Stimulated activated CD4-positive, alpha-beta T cell treated with anti-CD3 and anti-CD28 coated beads, Interleukin-1b, Interleukin-23, amount 100 ng/mL, for 1 hour (primary cell): ENCODE results near the gene ACTRT3.
A peak's percentile ranks its signal among the peaks of the same experiment; 100 is the strongest.

Experiments used
- DNase-seq, 2 donors: peaks; one replicate each; pipeline ENCODE4 v3.0.0-alpha.2; 2020; ENCODE audit warnings: low read depth in 2 of 2

ACTRT3 gene

DNA sequence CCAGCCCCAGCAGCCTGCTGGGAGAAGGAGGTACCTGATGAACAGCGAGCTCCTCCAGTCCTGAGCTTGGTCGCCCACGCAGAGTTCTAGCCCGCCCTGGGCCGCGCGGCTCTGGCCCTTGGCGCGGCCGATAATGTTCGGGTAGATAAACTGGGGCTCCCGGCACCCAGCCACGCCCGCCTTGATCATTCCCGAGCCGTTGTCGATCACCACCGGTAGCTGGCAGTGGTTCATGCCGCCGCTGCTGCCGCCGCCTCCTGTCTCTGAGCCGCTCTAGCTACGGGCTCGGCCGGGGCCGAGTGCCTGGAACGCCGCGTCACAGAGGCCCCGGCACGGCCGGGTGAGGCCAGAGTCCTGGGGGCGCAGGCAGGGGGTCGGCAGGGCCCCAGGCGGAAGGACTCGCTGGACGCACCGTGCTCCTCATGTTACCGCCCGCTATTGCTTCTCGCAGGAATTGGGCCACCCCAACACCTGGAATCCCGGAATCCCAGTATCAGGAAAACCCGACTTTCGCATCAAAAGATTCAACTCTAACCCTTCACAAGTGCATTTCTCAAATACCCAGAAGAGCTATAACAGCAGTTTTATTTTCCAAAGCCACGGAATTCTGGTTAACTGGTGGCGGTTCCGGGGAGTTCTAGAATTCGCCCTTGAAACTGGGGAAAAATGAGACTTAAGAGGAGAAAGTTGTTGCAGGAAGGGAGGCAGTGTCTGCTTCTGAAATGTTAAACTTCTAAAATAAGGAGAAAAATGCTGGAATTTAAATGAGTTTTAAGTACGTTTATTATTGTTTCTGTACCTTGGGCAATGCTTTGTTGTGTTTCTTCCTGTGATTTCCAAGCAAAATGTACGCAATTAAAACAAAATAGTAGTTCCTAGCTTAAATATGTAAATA lies at the start of gene ACTRT3:
TSS of gene ACTRT3 (minus strand) at position 275 of the 895 bp plus-strand sequence. CDS start at position 234, 41 bp downstream.
- DNase-seq, result peak; percentile 27 to 41

DNA sequence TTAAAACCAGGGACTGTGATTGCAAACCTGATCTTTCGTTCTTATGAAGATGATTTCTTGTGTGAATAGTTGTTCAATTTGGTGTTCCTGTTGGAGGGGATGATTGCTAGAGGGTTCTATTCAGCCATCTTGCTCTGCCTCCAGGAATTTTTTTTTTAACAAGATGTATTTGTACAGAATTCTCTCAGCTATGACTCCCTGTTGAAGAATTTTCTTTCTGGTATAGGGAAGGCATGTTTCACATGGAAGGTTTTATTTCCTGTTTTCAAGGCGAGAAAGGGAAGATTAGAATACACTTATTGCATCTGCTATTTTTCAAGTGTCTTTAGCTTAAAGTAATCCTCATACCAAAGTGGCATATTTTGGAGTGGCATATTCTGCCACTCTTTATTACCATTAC lies 49.0 kb upstream of the ACTRT3 start:
- DNase-seq, result no peak

DNA sequence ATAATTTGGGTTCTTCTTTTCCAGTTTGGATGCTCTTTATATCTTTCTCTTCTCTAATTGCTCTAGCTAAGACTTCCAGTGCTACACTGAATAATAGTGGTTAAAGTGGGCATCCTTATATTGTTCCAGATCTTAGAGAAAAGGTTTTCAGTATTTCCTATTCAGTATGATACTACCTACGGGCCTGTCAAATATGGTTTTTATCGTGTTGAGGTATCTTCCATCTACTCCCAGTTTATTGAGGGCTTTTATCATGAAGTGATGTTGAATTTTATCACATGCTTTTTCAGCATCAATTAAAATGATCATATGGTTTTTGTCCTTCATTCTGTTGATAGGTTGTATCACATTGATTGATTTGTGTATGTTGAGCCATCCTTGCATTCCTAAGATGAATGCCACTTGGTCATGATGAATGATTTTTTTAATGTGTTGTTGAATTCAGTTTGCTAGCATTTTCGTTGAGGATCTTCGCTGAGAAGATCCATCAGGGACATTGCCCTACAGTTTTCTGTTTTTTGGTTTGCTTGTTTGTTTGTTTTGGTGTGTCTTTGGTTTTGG lies 46.3 kb upstream of the ACTRT3 start:
- no peak for DNase-seq

DNA sequence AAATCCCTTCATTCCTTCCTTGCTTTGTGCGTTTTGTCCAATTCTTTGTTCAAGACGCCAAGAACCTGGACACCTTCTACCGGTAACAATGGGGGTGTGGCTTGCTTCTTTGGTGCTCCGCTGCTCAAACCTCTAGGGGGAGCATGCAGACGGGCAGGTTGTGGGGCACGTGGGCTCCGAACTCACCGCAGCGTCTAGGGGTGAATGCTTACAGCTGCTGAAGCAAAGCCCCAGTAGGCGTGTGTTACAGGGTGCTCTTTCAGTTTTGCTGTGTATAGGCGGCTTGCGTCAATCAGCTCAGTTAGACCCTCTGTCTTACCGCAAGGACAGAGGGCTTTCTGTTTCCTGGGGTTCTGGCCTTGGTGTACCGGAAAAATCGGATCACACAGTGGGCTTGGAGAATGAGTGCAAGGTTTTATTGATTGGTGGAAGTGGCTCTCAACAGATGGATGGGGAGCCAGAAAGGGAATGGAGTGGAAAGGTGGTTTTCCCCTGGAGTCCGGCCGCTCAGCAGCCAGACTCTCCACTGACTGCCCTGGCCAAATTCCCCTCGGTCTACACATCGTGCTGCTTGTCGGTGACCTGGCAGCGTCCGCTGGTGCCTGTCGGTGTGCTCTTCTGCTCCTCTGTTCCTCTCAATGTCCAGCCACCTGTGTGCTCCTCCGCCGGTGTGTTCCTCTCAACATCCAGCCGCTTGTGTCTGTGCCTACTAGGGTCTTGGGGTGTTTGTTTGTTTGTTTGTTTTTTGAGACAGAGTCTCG lies 44.6 kb upstream of the ACTRT3 start:
- peak in 1 of 2 donors; percentile 44 for DNase-seq

DNA sequence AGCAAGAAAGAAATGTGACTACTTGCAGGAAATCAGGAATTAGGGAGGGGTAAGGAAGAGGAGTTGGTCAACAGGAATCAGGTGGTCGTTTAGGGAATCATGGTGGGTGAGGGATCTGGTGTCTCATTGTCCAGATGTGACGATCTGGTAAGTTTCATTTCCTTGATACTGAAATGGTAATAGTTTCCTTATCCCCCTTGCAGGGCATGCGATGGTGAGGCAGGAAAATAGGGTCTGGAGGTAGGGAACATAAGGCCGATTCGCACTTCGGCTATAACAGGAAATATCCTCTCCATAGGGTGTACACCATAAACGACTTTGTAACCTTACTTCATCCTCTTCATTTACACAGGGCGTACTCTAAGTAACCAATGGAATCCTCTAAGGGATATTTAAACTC lies 43.9 kb upstream of the ACTRT3 start:
- no peak for DNase-seq

DNA sequence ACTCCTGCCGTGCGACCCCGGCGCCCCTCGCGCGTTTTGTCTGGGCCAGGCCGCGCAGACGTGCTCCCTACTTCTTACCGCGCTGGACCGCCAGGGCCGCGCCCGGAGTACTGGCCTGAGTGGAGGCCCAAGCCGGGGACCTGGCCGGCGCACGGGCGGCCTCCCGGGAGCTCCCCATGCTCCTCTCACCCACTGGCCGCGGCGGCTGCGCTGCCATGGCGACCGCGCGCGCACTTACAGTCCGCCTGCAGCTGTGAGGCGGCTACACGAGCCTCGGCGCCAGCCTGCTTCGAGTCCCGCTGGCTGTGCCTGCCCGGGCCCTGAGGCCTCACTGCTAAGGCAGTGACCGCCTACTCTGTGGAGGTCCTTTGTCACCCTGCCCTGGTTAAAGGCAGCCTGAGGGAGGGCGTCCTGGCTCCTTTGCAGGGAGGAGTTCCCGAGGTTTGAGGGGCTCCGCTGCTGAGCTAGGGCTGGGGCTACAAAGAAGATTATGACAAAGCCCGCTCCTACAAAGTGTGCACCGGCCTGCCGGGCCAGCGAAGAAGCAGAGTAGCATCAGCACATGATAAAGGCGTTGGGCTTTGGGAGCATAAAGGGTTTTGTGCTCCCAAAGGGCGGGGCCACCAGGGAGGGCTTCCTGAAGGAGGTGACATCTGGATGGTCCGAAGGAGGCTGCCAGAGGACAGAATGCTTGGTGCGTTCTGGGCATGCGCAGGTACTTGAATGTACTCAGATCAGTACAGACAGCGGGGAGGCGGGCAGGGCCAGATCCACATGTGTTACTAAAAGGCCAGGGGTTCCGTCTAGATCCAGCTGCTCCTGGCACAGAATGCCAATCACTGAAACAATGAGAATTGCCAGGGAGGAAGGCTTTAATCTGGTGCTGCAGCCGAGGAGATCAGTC lies 43.2 kb upstream of the ACTRT3 start, which contains the start of the genes LRRC34 and LRRIQ4:
TSS of gene LRRC34 (minus strand) at position 573 of the 904 bp plus-strand sequence. CDS start at position 217, 356 bp downstream.
TSS of gene LRRIQ4 (plus strand) at position 539 of the 904 bp plus-strand sequence. CDS start 9,052 bp downstream, outside the sequence.
- peak in 1 of 2 donors; percentile 48 for DNase-seq

DNA sequence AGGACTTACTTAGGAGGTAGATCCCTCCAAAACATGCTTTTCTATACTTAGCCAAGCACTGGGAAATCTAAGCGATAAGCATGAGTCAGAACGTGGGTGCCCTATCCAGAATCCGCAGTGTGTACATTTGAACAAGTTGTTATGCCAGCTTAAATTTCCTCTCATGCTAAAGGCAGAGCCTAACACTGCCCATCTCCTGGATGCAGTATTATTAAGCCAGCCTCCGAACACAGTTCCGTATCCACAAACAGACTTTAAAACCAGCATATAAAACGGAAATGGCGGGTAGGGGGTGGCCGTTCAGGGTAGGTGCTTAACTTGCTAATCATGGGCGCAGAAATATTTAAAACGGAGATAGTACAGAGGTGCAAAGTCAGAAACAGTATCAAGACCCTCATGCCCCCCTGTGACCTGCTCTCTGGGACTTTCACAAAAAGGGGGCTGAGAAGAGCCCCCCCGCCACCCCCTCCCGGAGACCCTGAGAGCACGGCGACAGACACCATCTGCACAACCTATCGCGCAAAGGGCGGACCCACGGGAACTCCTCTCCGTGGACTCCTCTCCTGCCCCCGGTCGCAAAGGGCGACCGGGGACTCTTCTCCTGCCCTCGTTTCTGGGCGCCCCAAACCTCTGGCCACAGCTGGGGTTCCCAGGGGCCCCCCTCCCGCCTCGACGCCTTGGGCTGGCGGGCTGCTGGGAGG lies 42.4 kb upstream of the ACTRT3 start:
- DNase-seq, result no peak

DNA sequence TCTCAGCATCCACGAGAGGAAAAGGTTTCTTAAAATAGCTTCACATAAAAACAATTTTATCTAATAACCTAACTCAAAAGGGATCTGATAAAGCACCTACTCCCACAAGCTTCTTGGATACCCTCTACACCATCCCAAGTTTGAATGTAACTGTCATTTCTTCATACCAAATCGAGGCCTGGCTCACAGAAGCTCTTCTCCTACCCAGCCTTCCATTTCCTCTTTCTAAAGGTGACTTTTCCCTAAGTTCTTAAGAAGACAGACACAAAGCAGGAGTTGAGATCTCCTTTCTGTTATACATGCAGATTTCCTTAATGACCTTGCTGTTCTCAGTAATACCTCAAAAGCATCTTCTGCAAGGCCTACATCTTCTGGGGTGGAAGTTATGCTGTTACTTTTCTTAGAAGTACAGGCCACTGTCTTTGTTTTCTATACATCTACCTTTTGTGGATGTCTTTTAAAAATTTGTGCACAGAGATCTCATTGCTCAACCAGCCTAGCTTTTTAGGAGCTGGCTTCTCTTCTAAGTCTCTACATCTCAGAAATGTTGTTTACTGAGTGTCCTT lies 40.0 kb upstream of the ACTRT3 start:
- no peak for DNase-seq

DNA sequence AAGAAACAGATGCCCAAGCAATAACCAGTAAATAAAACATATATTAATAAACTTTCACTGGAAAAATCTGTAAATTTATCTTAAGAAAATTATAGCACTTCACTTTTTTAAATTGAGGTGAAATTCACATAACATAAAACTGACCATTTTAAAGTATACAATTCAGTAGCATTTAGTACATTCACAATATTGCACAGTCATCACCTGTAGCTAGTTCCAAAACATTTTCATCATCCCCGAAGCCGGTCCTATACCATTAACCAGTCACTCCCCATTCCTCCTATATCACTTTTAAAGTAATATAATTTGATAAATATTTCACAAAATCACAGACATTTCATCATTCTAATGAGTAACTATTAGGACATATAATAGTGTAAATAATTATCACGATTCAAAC lies 35.3 kb upstream of the ACTRT3 start:
- no peak for DNase-seq

DNA sequence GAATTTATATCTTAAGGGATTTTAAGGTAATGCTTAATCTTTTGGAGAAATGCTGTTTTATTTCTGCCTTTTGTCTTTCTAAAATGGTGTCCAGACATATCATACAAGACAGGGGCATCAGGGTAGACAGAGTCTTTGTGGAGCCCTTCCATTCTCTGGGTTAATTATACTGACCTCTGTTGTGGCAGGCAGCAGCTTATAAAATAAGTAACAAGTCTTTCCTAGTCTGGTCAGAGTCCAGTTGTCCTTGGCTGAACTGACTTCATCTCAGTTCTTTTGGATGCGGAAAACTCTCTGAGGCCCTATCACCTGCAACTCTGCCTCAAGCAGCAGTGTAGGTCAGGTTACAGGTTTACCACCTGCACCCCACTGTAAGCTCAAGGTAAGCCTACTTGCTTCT lies 23.0 kb upstream of the ACTRT3 start:
- no peak for DNase-seq

DNA sequence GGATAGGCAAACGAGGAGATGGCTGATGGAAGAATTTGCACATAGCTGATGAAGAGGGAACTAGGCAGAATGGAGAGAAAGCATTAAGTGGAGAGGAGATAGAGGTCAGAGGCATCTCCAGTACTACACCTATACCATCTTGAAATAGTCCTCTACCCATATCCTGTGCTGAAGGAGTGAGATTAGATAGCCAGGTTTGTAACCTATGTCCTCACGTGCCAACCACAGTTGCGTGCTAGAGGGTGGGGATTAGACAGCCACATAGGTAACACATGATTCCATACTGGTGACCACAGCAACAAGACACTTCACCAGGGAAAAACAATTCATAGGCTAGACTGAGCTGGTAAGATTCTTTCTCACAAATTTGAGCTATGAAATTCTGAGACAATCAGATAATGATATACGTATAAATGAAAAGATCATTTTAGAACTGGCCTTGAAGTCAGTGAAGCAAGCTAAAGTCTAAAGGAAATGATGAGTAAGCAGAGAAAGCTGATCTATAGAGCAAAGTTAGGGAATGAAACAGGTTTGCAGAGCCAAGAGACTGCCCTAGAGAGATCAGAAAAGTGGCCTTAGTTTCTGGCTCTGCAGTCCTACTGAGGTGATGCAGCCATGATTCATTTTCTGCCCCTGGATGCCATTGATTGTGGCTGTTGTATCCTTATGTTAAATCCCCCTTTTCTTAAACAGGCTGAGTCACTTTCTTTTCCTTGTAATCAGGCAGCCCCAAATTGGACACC lies 21.5 kb upstream of the ACTRT3 start:
- no peak for DNase-seq

DNA sequence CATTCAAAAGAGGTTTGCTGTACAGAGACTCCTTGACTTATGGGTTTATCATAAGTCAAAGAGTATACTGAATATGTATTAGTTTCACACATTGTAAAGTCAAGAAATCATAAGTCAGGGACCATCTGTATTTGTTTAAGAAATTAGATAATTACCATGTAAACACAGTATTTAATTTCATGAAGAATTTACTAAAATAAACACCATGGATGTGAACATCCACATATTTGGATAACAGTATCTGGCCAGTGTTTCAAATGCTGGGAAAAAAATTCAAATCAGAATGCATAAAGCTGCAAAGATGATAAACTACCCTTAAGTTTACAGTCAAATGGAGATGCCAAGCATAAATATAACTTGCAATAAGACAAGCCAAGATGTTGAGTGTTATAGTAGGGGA lies 20.9 kb upstream of the ACTRT3 start:
- DNase-seq, result no peak

DNA sequence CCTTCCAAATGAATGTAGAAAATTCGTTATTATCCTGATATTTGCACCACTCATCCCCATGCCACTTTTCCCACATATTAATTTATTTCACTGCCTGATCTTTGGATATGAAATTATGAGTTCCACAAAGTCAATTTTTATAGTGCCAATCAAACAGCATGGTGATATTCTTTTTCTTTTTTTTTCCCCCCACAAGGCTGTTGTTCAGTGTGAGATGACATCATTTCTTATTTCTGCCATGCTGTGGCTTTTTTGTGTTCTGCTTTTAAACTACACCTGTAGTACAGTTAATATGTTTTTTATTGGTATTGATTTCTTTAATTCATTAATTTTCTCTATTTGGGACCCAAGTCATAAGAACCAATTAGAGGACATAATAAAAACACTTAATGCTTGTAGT lies 18.4 kb upstream of the ACTRT3 start:
- no peak for DNase-seq

DNA sequence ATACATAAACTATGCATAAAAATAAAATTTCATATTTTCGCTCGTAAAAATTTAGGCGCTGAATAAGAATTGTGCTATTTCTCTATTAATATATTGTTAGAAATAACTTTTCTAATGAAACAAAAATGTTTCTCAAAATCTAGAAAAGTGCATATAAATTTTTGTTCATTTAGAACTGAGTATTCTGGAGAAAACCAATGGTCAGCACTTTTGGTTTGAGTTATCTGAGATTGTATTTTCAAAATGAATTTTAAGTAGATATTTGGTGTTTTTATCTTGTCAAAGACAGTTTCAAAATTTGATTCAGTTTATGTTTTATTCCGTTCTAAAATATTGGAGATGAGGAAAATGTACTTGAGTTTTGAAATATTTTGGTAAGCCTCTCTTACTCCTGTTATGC lies 17.8 kb upstream of the ACTRT3 start:
- DNase-seq, result no peak

DNA sequence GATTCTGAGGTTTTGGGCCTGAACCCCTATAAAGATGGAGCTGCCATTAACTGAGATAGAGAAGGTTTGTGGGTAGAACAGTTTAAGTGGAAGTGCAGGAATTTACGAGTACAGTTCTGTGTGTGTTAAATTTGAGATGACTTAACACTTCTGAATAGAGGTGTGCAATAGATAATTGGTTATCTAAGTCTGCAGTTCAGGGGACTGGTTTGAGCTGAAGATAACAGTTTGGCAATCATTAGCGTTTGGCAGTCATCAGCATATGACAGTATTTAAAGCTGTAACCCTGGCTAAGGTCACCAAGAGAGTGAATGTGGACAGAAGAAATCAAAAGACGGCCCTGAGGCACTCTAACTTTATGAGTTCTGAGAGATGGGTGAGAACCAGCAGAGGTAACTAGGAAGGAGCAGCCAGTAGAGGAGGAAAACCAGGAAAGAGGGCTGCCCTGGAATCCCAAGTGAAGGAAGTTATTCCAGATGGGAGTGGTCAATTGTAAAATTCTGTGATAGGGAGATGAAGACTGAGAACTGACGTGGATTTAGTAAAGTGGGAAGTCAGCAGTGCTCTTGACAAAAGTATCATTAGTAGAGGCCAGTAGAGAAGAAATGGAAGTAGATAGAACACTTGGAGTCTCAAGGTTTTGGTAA lies 12.0 kb upstream of the ACTRT3 start:
- DNase-seq, result no peak

DNA sequence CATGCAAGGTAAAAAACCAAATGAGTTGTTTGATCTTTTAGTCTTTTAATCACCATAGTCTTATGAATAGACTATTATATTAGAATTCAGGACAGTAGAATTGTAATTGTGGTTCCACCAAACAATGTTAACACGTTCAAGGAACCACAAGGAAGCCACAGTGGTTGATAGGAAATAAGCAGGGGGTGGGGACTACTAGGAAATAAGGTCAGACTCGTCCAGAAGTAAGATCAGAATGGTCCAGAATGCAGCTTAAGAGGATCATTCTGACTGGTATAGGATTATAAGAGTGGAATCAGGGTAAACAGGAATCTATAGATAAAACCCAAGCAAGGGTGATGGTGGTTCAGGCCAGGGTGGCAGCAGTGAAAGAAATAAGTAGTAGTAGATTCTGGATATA lies 11.4 kb upstream of the ACTRT3 start:
- DNase-seq, result no peak

DNA sequence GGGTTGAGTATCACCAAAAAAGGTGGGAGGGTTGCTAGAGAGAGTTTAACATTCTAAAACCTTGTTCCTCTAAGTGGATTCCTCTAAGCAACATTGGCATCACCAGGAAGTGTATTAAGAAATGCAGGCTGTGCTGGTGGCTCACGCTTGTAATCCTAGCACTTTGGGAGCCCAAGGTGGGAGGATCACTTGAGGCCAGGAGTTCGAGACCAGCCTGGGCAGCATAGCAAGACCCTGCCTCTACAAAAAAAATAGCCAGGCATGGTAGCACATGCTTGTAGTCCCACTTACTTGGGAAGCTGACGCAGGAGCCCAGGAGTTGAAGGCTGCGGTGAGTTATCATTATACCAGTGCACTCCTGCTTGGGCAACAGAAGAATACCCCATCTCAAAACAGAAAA lies 8.5 kb upstream of the ACTRT3 start:
- no peak for DNase-seq

DNA sequence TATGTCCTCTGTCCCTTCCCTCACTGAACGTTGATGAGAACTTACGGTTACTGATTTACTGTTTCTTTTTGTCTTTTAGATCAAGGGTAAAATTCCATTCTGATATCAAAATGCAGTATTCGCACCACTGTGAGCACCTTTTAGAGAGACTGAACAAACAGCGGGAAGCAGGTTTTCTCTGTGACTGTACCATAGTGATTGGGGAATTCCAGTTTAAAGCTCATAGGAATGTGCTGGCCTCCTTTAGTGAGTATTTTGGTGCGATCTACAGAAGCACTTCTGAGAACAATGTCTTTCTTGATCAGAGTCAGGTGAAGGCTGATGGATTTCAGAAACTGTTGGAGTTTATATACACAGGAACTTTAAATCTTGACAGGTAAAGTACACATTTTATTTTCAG lies 4.8 kb upstream of the ACTRT3 start:
- DNase-seq, result no peak
